ENCODE measurements around the gene ARHGDIA.

ARHGDIA gene

GRCh38 chr17:81904600-81905423 is 33.7 kb upstream of the ARHGDIA start:
- H4K91ac ChIP-seq (ENCODE audit: low read length) = no peak overlapping the region
- H3K18ac ChIP-seq (ENCODE audit: low read depth in 1 of 2, low read length in 2 of 2) = no peak overlapping the region
- H3K4ac ChIP-seq (ENCODE audit: low read depth in 1 of 2, low read length in 2 of 2) = no peak overlapping the region
- H3K9ac ChIP-seq (ENCODE audit: low read length) = no peak overlapping the region
- H4K8ac ChIP-seq (ENCODE audit: low read length) = no peak overlapping the region
- H3K27me3 ChIP-seq (ENCODE audit: control insufficient read depth in 1 of 2, insufficient read depth in 1 of 2, low read length in 2 of 2) = peaks cover 0 to 8% of the 10 kb centered on the region in 2 experiments
- no peak overlapping the region for H3K4me2 ChIP-seq (ENCODE audit: low read length, poor library complexity, severe bottlenecking)
- H3K4me3 ChIP-seq (ENCODE audit: insufficient read depth in 1 of 2, low read depth in 1 of 2, low read length in 2 of 2) = no peak overlapping the region
- H3K14ac ChIP-seq (ENCODE audit: low read length in 2 of 2) = no peak overlapping the region
- H2BK120ac ChIP-seq (ENCODE audit: low read depth, low read length) = no peak overlapping the region
- H2AK5ac ChIP-seq (ENCODE audit: low read length, severe bottlenecking) = no peak overlapping the region
- no peak overlapping the region for H3K27ac ChIP-seq (ENCODE audit: low read length, poor library complexity, severe bottlenecking)
- H3K79me1 ChIP-seq (replicated peaks; ENCODE audit: low read length, poor library complexity, severe bottlenecking) = peaks cover 14% of the 10 kb centered on the region
- no peak overlapping the region for H2BK5ac ChIP-seq (ENCODE audit: low read depth, low read length, poor library complexity, severe bottlenecking)
- H2BK15ac ChIP-seq (ENCODE audit: low read depth, poor library complexity, severe bottlenecking) = no peak overlapping the region
- WGBS = 89% methylated on average over 28 of the region's 28 CpGs
- H3K9me3 ChIP-seq (ENCODE audit: control insufficient read depth, low read length) = no peaks in the 10 kb centered on the region
- peaks cover 37 to 86% of the 10 kb centered on the region in 2 experiments for H3K36me3 ChIP-seq (ENCODE audit: control insufficient read depth in 1 of 2, insufficient read depth in 2 of 2, low read depth in 1 of 2, low read length in 2 of 2)
- peaks cover 27% of the 10 kb centered on the region for H3K4me1 ChIP-seq (ENCODE audit: control insufficient read depth, insufficient read depth, low read depth, low read length)
- H3K23ac ChIP-seq (ENCODE audit: low read length in 2 of 2) = no peak overlapping the region
- no peak for DNase-seq
- no peak overlapping the region for H2BK12ac ChIP-seq (ENCODE audit: low read length in 2 of 2)
- H2AFZ ChIP-seq (ENCODE audit: low read depth, low read length) = no peak overlapping the region

- 95% methylated on average over 24 of the region's 24 CpGs for WGBS
Measured at GRCh38 chr17:81903896-81904599, 32.9 kb upstream of the ARHGDIA start.

GRCh38 chr17:81903415-81903831 is 32.3 kb upstream of the ARHGDIA start:
- Histone ChIP-seq H2AK5ac (ENCODE audit: low read length, severe bottlenecking) (no peak overlapping the region), H3K4me1 (ENCODE audit: control insufficient read depth, insufficient read depth, low read depth, low read length) (peaks cover 34% of the 10 kb centered on the region), H3K4me3 (ENCODE audit: insufficient read depth in 1 of 2, low read depth in 1 of 2, low read length in 2 of 2) (no peak overlapping the region), H3K36me3 (ENCODE audit: control insufficient read depth in 1 of 2, insufficient read depth in 2 of 2, low read depth in 1 of 2, low read length in 2 of 2) (peaks cover 45 to 84% of the 10 kb centered on the region in 2 experiments), H2BK120ac (ENCODE audit: low read depth, low read length) (no peak overlapping the region), H4K8ac (ENCODE audit: low read length) (no peak overlapping the region), H3K14ac (ENCODE audit: low read length in 2 of 2) (no peak overlapping the region), H2BK5ac (ENCODE audit: low read depth, low read length, poor library complexity, severe bottlenecking) (no peak overlapping the region), H3K9me3 (ENCODE audit: control insufficient read depth, low read length) (no peaks in the 10 kb centered on the region), H2BK15ac (ENCODE audit: low read depth, poor library complexity, severe bottlenecking) (no peak overlapping the region), H3K27ac (ENCODE audit: low read length, poor library complexity, severe bottlenecking) (no peak overlapping the region), H3K4ac (ENCODE audit: low read depth in 1 of 2, low read length in 2 of 2) (no peak overlapping the region), H3K23ac (ENCODE audit: low read length in 2 of 2) (no peak overlapping the region), H2BK12ac (ENCODE audit: low read length in 2 of 2) (no peak overlapping the region), H2AFZ (ENCODE audit: low read depth, low read length) (no peak overlapping the region), H4K91ac (ENCODE audit: low read length) (no peak overlapping the region), H3K9ac (ENCODE audit: low read length) (no peak overlapping the region), H3K79me1 (replicated peaks; ENCODE audit: low read length, poor library complexity, severe bottlenecking) (peaks cover 19% of the 10 kb centered on the region), H3K4me2 (ENCODE audit: low read length, poor library complexity, severe bottlenecking) (no peak overlapping the region), H3K18ac (ENCODE audit: low read depth in 1 of 2, low read length in 2 of 2) (no peak overlapping the region), H3K27me3 (ENCODE audit: control insufficient read depth in 1 of 2, insufficient read depth in 1 of 2, low read length in 2 of 2) (peaks cover 0 to 8% of the 10 kb centered on the region in 2 experiments)
- 98% methylated on average over 10 of the region's 10 CpGs for WGBS
- DNase-seq = no peak

More at GRCh38 chr17:81903896-81904599, 32.9 kb upstream of the ARHGDIA start:
- Histone ChIP-seq H3K9ac (ENCODE audit: low read length) (no peak overlapping the region), H2BK15ac (ENCODE audit: low read depth, poor library complexity, severe bottlenecking) (no peak overlapping the region), H4K91ac (ENCODE audit: low read length) (no peak overlapping the region), H3K18ac (ENCODE audit: low read depth in 1 of 2, low read length in 2 of 2) (no peak overlapping the region), H2AFZ (ENCODE audit: low read depth, low read length) (no peak overlapping the region), H3K27me3 (ENCODE audit: control insufficient read depth in 1 of 2, insufficient read depth in 1 of 2, low read length in 2 of 2) (peaks cover 0 to 8% of the 10 kb centered on the region in 2 experiments), H3K27ac (ENCODE audit: low read length, poor library complexity, severe bottlenecking) (no peak overlapping the region), H3K79me1 (replicated peaks; ENCODE audit: low read length, poor library complexity, severe bottlenecking) (peaks cover 21% of the 10 kb centered on the region), H2AK5ac (ENCODE audit: low read length, severe bottlenecking) (no peak overlapping the region), H3K4me2 (ENCODE audit: low read length, poor library complexity, severe bottlenecking) (no peak overlapping the region), H3K4me3 (ENCODE audit: insufficient read depth in 1 of 2, low read depth in 1 of 2, low read length in 2 of 2) (no peak overlapping the region), H3K23ac (ENCODE audit: low read length in 2 of 2) (no peak overlapping the region), H3K4me1 (ENCODE audit: control insufficient read depth, insufficient read depth, low read depth, low read length) (peaks cover 30% of the 10 kb centered on the region), H2BK12ac (ENCODE audit: low read length in 2 of 2) (no peak overlapping the region), H3K9me3 (ENCODE audit: control insufficient read depth, low read length) (no peaks in the 10 kb centered on the region), H4K8ac (ENCODE audit: low read length) (no peak overlapping the region), H2BK5ac (ENCODE audit: low read depth, low read length, poor library complexity, severe bottlenecking) (no peak overlapping the region), H3K14ac (ENCODE audit: low read length in 2 of 2) (no peak overlapping the region), H2BK120ac (ENCODE audit: low read depth, low read length) (no peak overlapping the region), H3K4ac (ENCODE audit: low read depth in 1 of 2, low read length in 2 of 2) (no peak overlapping the region), H3K36me3 (ENCODE audit: control insufficient read depth in 1 of 2, insufficient read depth in 2 of 2, low read depth in 1 of 2, low read length in 2 of 2) (peaks cover 42 to 89% of the 10 kb centered on the region in 2 experiments)
- DNase-seq = no peak

Data from mesenchymal stem cell (in vitro differentiated cells and primary cell).